GM19193 (cell line): ENCODE measurements around the gene IL1RL2.

ENCODE experiments used
- POLR2A ChIP-seq: IDR thresholded peaks from 4 replicates; pipeline ENCODE4 v1.6.1; 2011; ENCODE audit not compliant: insufficient read depth, insufficient read length; ENCODE audit errors: extremely low read depth

Gene IL1RL2

DNA sequence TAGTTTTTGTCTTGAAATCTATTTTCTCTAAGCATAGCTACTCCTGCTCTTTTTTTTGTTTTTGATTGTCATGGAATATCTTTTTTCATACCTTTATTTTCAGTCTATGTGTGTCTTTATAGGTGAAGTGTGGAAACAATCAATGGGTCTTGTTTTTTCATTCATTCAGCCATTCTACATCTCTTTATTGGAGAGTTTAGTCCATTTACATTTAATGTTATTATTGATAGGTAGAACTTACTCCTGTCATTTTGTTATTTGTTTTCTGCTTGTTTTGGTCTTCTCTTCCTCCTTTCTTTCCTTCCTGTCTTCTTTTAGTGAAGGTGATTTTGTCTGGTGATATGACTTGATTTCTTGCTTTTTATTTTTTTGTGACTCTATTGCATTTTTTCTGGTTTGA is 17.8 kb downstream of the IL1RL2 start:
- no peak for TF ChIP-seq POLR2A

DNA sequence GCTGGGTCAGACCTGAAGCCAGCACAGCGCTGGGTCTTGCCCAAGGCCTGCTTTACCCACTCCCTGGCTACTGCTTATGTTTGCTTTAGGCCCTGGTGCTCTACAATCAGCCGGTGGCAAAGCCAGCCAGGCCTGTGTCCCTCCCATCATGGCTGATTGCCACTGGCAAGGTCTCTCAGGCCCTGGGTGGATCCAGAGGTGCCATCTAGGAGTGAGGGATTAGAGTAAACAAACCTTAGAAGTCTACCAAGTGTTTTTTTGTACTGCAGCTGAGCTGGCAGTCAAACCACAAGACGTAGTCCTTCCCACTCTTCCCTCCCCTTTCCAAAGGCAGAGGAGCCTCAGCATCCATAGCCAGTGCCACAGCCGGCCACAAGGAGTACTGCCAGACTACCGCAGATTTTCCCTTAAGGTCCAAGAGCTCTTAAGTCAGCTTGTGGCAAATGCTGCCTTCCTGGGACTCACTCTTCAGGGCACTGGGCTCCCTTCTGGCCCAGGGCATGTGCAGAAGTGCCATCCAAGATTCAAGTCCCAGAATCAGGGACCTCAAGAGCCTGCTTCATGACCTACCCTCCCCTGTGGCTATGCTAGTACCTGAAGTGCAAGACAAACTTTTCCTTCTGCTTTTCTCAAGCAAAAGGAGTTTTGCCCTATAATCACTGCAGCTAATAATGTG is 20.0 kb downstream of the IL1RL2 start:
- TF ChIP-seq POLR2A, result no peak

DNA sequence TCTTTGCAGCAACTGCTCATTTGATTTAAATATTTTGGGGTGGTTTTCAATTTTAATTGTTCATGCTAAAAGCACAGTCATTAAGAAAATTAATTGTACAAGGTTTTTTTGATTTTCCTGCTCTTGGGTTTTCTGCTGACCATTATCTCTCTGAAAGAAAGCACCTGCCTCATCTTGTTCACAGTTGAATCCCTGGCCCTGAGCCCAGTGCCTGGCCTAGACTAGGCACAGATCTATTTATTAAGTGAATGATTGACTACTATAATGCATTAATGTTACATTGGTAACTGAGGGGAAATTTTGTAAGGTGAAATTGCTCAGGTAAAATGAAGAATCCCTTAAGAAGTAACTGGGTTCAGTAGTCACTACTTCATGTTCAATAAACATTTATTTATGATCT is 22.0 kb downstream of the IL1RL2 start:
- TF ChIP-seq POLR2A, result no peak

DNA sequence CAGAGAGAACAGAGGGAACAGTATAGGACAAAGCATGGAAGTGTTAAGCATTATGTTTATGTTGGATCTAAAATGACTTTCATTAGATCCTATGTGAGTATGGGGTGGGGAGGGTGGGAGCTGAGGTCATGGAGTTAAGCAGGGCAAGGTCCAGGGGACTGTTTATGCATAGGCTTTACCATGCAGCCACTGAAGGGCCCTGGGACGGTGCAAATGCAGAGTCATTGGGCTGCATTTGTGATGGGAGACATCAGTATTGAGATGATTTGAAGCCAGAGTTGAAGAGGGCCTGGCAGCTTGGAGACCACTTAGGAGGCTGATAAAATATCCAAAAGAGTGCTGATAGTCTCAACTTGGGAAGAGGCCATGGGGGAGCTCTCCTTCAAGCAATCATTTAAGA is 22.7 kb downstream of the IL1RL2 start:
- TF ChIP-seq POLR2A, result no peak

DNA sequence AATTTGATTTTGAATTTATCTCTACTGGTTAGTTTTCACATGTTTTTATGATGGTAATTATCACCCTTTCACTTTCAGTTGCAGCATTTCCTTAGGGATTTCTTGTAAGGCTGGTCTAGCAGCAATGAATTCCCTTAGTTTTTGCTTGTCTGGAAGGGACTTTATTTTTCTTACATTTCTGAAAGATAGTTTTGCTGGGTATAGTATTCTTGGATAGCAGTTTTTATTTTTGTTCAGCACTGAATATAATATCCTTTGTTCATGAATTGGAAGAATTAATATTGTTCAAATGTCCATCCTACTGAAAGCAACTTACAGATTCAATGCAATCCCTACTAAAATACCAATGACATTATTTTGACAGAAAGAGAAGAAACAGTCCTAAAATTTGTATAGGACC is 30.2 kb downstream of the IL1RL2 start:
- no peak for TF ChIP-seq POLR2A

DNA sequence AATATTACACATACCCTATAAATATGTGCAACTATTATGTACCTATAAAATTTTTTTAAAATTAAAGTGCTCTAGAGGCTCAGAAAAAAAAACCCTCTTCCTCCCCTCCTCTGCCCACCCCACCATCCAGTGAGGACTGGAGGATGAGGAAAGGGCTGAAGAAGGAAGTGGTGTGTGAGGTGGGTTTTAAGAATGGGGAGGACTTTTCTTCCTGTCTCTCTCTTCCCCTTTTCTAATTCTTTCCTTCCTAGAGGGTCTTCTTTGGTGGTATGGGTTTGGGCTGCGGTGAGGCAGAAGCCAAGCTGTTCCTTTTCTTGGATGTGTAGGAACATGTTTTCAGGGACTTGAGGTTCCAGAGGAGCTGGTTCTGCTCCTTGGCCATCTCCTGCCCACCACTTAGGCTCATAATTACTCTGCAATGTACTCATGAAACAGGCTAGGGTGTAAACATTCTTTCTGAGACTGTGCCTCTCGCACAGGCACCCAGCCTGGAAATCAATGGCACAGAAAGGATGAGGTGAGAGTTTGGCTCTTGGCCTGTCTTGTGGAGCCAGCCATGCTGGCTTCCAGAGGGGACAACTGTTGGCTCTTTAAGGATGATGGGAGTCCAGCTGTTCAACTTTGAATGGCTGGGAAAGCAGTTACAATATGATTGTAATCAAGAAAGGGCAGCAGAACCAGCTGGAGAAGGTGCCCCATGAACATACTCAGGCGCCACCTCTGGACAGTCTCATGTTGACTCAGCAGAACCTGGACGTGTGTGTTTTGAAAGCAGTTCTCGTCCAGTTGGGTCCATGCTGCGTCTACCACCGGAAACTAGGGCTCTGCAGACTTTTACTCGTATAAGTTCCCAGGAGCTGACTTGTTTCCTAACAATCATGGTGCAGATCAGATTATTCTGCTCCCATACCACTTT is 38.3 kb downstream of the IL1RL2 start:
- TF ChIP-seq POLR2A, result no peak

DNA sequence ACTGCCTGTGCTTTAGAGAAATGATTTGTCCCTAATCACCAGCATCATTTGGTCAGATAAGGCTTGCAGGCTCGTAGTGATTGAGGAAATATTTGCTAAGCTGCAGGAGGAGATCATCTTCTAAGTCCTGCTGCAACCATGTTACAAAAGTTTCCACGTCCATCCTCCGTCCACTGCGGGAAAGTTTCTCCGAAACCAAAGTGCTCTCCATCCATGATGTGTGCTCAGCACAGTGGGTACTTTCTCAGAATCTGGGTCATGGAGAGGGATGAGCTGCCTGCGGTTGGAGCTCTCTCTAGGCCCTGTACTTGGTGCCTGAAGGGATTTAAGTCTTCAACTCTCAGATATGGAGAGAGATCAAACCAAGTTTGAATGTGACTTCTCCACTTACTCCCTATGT is 39.3 kb downstream of the IL1RL2 start:
- no peak for TF ChIP-seq POLR2A

DNA sequence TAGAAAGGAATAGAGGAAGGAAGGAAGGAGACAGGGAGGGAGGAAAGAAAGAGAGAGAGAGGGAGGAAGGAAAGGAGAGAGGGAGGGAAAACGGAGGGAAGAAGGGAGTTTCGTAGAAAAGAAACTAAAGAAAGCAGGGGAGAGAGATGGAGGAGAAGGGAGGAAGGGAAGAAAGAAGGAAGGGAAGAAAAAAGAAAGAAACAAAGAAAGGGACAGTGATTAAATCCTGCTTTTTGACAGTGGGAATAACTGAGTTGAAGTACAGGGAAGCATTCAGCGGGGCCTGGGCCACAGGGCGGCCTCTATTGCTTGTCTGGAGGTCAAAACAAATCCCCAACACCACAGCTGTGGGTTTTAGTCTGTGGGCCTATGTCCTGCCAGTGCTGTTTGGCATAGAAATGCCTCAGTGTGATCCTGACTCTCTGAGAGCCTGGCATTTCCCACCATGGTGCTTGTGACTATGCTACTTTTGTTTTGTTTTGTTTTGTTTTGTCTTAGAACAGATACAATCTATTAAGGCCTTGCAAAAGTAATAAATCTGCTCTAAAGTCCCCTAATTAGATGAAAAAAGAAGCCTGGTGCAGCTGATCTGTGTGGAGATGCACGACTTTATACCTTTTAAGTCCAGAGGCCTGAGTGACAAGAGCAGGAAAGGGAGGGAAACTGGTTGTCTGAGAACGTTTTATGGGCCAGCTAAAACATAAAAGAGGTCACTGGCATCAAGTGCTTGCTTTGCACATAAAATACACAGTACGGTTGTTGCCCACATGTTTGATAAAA is 40.0 kb downstream of the IL1RL2 start:
- no peak for TF ChIP-seq POLR2A

DNA sequence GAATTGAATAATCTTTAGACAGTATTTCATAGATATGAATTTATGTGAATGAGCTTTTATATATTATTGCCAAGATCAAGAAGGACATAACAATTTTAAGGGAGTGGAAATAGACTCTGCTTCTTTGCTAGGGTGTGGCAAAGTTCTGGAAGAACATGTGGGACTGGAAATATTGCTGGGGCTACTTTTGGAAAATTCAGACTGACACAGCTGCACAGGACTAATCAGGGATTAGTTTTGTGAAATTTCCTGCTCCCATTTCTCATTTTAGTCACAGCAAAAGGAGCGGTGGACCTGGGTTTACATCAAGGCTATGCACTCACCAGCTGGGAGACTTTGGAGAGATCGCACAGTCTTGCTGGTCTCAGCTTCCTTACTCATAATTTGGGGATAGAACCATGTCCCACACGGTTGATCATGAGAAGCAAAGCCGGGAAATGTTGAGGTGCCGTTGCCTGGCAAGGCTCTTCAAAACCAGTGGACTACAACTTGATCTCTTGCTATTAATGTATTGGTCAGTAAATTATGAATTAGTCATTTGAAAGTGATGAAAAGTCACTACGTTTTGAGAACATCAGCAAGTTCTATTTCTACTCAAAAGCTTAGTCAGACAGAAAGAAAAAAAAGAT is 42.4 kb downstream of the IL1RL2 start:
- no peak for TF ChIP-seq POLR2A

DNA sequence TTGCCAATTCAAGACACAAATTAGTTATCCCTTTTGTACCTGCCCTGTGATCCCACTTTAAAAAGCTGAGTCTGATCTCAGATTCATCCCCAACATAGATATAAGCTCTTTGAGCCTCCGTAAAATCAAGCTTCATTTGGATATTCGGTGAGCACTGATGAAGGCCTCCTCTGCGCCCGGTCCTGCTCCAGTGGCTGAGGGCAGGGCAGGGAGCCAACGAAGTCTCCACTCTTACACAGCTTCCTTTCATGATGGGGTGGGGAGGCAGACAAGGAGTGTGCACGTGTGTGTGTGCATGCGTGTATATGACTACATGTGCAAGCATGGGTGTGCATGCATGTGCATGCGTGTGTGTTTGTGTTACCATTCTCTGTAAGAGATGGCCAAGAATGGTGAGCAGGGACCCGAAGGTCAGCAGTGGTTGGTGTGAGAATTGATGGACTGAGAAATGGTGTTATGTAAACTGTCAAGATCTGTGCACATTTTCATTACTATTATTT is 43.6 kb downstream of the IL1RL2 start:
- TF ChIP-seq POLR2A, result no peak

DNA sequence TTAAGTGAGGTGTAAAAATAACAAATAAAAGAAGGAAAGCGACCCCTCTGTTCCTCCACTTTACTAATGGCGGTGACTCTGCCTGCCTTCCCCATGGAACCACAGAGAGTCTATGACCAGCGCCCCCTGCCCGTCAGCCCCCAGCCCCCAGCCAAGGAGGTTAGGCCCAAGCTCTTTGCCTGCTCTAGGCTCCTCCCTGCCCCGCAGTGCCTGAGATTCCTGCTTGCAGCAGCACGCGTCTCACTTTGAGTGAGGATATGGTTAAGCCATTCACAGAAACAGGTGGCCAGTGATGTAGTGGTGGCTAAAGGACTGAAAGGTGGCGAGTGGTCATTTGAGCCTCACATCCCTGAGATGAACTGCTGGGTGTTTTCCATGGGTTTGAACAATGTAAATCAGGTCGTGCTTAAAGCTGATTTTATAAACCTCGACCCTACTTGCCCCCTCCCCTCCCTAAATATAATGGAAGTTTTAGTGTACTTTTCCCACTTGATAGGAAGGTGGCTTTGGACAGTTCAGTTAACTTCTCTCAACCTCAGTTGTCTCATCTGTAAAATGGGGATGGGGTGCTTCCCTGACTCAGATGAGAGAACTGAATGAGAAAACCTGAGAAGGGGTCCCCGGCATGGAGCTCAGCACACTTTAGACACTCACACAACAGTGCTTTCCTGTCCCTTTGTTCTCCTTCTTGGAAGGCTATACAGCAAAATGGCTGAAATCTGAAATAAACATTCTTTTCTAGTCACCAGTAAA is 46.5 kb downstream of the IL1RL2 start:
- no peak for TF ChIP-seq POLR2A

DNA sequence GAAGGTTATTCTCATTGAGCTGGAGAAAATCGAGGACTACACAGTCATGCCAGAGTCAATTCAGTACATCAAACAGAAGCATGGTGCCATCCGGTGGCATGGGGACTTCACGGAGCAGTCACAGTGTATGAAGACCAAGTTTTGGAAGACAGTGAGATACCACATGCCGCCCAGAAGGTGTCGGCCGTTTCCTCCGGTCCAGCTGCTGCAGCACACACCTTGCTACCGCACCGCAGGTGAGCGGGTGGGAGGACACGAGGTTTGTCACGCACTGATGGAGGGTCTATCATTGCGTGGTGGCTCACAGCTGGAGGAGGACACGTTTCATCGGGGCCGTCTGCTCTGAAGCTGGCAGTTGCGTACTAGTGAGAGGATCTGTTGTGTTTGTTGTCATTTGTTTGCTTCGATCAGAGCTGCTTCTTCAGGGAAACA is 48.2 kb downstream of the IL1RL2 start:
- TF ChIP-seq POLR2A, result no peak

DNA sequence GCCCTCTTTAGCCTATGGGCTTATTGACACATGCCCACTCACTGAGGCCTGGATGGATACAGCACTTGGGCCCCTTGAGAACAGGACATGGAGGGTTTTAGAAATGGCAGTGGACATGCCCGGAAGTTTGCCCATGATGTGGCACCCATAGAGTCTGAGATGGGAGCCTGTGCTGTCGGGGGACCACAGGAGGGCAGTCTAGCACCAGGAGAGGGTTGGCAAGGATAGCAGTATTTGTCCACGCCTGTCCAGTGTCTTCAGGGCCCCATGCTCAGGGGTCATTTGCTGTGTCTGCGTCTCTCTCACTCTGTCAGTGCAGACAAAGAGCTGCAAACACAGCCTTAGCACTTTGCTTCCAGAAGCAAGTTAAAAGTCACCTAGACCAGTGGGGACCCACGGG is 48.7 kb downstream of the IL1RL2 start:
- no peak for TF ChIP-seq POLR2A

DNA sequence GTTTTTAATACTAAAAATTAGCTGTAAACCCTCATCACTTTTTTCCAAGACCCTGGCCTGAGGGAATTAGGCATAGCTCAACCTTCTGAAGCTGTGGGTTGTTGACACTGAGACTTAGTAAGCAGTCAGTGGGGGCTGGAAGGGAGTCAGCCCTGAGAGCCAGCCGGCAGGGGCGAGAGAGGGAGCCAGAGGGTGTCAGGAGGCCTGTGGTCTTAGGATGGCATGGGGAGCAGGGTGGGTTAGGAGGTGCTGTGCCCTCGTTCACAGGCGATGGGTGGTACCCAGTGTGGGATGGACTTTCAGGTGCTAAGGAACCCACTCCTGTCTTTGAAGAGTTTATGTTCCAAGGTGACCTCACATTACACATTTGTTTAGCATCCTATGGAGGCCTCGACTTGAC is 49.3 kb downstream of the IL1RL2 start:
- no peak for TF ChIP-seq POLR2A
